ENCODE measurements around the gene TPP1. TPM values are rescaled to one million over a fixed set of nuclear protein-coding genes. Genes with fewer than 3 reads are reported as not detected.

The TPP1 gene
- total and polyA plus RNA-seq, 2 of the 13 experiments (the other 11 are each of a cell fraction or from before 2014, with no cell fraction given), result 13.9 to 74.6 TPM

- TF ChIP-seq ZBTB38 (CRISPR knock-in tag; IDR thresholded peaks at IDR 0.05) (peak; percentile 86), IRF1 (CRISPR knock-in tag; IDR thresholded peaks at IDR 0.05; ENCODE audit: low read depth) (no peak), SCMH1 (CRISPR knock-in tag; IDR thresholded peaks at IDR 0.05; ENCODE audit: borderline replicate concordance) (no peak), NFRKB (IDR thresholded peaks at IDR 0.05) (no peak), ZNF264 (CRISPR knock-in tag; IDR thresholded peaks at IDR 0.05) (no peak; the same call in 1 of the 2 replicates), HINFP (CRISPR knock-in tag; IDR thresholded peaks at IDR 0.05; ENCODE audit: low read depth) (no peak), FOXP4 (CRISPR knock-in tag; IDR thresholded peaks at IDR 0.05) (no peak), ZNF607 (CRISPR knock-in tag; IDR thresholded peaks at IDR 0.05; ENCODE audit: borderline replicate concordance) (peak; percentile 88), ADNP (CRISPR knock-in tag; IDR thresholded peaks at IDR 0.05) (no peak), ZNF331 (CRISPR knock-in tag; IDR thresholded peaks at IDR 0.05) (peak; percentile 81; the same call in 1 of the 2 replicates), MEIS2 (CRISPR knock-in tag; IDR thresholded peaks at IDR 0.05) (peak; percentile 89), HMGA1 (CRISPR knock-in tag; conservative IDR thresholded peaks at IDR 0.05) (no peak), ZNF746 (CRISPR knock-in tag; IDR thresholded peaks at IDR 0.05) (peak; percentile 74; the same call in 1 of the 2 replicates), ZNF775 (CRISPR knock-in tag; IDR thresholded peaks at IDR 0.05; ENCODE audit: borderline replicate concordance) (no peak), CENPT (CRISPR knock-in tag; IDR thresholded peaks at IDR 0.05; ENCODE audit: low read depth) (no peak; the same call in 1 of the 2 replicates), NFKBIZ (CRISPR knock-in tag; IDR thresholded peaks at IDR 0.05) (peak; percentile 74), ZNF879 (CRISPR knock-in tag; IDR thresholded peaks at IDR 0.05) (no peak), RERE (CRISPR knock-in tag; IDR thresholded peaks at IDR 0.05; ENCODE audit: low read depth) (peak; percentile 56; the same call in 1 of the 2 replicates), ZNF101 (CRISPR knock-in tag; IDR thresholded peaks at IDR 0.05; ENCODE audit: borderline replicate concordance, low read depth) (no peak), MXD4 (CRISPR knock-in tag; IDR thresholded peaks at IDR 0.05) (peak; percentile 99), SP5 (CRISPR knock-in tag; IDR thresholded peaks at IDR 0.05; ENCODE audit: borderline replicate concordance, low read depth) (peak; percentile 67)
Observed at GRCh38 chr11:6603287-6604080, 15.7 kb downstream of the TPP1 start, which contains the start of the genes ILK and RRP8 (continued).

Measured in HepG2 (cell line).